AG08395 (cell line): Measurements from ENCODE around the gene GK2.

Experiments
- DNase-seq: peaks from one replicate; pipeline ENCODE4 v3.0.0; 2012; ENCODE audit warnings: mixed read lengths, low spot score

Gene GK2

DNA sequence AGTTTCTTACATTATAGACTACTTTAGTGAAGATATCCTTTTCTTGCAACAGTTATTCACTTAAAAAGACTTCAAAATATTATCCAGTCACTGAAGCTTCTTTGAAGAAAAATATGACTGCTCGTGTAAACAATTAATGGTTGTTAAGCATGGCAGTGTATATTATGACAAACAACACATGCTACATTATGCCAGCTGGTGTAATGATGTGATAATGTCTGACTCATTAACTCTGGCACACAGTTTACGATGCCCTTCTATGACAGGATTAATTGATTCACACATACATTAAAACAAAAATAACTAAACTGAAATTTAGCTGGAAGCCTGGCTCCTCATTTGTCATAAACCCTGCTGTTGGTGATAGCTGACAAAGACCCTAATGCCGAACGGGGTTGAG is 22.4 kb downstream of the GK2 start:
- DNase-seq, result no peak

DNA sequence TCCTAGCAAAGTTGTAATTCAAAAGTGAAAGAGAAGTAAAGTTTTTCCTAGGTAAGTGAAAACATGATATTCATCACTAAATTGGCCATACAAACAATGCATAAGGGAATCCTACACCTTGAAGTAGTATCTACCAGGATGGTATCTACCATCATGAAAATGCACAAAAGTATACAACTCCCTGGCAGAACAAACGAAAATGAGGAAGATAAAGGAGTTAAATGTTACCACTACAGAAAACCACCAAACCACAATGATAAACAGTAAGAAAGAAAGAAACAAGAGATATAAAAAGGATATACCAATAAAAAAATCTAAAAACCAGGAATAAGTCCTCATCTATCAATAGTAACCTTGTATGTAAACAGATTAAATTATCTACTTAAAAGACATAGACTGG is 26.9 kb downstream of the GK2 start:
- DNase-seq, result no peak

DNA sequence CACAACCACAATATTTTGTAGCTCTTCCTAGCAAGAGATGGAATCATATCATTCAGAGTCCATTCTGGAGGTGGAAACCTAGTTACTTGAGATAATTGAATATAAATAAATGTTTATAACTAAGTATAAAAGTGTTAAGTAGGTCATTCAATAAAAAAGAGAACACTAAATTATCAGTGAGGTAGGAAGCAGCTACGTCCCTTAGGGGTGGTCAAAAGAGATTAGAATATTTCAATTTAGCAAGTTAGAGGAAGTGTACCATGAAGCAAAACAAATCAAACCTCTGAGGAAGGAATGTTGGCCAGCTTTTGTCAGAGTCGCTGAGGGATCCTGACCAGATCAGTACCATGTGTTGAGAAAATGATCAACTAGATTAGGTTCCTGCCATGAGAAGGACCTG is 38.0 kb downstream of the GK2 start:
- DNase-seq, result no peak

DNA sequence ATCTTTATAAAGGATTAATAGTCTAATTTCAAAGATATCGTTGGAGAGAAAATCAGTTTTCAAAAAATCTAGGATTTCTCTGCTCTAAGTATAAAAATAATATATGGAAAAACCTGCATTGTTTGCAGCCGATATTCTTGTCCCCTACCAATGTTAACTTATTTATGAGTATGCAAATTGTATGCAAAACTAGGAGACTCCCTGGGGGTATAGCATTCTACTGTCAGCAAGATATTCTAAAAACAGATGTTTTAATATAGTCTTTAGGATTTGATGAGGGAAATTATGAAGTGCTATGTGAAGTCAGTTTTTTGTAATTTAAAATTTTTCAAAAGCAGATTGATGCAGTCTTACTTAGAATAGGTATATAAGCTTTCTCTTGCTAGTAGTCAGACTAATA is 40.9 kb downstream of the GK2 start:
- no peak for DNase-seq

DNA sequence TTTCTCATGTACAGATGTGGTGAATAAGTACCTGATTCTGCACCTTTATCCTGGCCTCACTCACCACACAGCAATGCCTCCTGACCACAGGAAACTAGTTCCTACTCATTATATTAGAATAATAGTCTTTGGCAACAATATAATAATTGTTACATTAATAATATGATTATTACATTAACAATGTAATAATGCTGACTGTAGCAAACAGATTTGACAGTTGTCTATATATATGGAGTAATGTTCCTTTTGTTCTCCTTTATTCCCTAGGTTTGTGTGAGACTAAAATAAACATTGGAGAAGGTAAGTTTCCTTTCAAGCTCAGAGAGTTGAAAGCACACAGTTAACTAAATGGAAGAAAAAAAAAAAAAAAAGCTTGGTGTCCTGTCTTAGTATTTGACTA is 41.6 kb downstream of the GK2 start:
- no peak for DNase-seq

DNA sequence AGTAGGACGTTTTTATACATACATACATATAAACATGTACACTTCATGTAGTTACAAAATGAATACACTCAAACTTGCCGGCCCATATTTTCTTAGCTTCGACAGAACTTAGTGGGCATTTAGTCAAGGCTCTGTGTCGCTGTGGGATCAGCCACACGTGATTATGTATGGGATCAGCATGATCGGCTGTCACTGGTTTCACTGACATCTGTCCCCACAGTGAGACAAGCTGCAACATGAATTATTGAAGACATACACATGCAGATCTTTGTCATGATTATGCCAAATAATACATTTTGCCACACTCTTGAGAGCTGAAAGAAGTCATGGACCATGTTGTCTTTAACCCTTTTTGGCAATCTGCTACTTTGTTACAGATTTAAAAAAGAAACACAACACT is 44.0 kb downstream of the GK2 start:
- DNase-seq, result no peak

DNA sequence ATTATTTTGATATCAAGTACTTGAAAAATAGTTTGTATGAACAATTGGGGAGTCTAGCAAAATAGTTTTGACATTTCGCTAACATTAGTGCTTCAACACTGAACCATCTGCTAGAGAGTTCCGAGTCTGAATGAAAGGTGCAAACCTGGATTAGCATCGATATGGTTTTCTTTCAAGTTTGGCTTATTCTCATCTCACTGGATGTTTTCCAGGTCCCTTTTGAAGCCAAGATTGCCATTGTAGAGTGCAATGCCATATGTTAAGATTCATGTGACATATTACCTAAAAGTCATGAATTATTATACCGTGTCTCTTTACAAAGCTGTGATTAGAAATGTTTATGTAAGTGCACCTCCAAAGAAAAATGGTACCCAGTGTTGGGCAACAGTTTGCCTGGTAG is 45.4 kb downstream of the GK2 start:
- DNase-seq, result no peak

DNA sequence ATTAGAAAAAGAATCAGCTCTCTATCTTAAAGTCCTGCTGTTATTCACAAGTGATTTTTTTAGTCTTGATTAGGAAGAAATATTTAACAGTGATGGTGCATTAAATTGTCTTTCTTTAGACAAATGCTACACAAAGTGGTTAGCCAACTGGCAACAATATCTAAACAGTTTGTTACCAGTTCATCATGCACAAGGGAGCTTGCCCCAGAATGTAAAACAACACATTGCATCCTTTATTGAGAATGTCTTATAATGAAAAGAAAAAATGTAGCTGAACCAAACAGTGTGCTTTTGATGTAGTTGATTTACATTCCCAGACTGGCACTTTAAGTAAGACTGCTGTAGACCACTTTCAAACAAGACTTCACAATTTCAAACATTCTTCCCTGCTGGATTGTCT is 48.0 kb downstream of the GK2 start:
- no peak for DNase-seq

DNA sequence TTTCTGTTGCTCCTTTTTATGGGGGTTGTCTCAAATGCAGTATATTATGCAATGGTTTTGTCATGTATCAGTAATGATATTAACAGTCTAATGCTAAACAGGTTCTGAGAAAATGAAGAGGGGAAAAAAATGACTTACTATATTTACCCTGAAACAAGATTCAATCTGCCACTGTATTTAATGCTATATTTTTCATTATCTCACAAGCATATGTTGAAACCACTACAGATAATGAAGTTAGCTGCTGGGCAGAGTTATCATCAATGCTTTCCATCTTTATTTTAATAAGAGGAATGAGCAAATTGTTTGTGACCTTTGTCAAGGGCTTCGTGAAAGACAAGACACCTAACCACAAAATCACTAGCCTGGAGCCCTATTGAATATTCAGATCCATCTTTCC is 49.6 kb downstream of the GK2 start:
- no peak for DNase-seq

DNA sequence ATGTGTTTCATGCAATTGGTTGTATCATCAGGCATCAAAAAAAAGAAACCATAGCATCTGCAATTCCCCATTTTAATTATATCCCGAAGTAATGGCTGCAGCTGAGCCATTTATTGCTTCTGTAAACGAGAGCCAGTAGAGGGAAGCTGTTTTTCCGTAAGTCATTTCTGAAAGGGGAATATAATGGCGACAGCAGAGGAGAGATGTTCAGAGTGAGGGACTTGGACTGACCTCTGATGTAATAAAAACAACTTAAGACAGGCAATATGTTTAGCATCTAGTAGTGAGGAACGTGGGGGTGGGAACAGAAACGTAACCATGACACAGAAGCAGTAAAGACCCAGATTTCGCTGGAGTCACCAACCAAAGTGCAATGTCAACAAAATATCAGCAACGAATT is 50.7 kb downstream of the GK2 start:
- no peak for DNase-seq
